AG08395 (cell line): ENCODE results near the gene TMEM200A.

Experiments used
- DNase-seq: peaks from one replicate; pipeline ENCODE4 v3.0.0; 2012; ENCODE audit warnings: mixed read lengths, low spot score

Gene TMEM200A

GRCh38 chr6:130425537-130425936, 59.7 kb downstream of the TMEM200A start:
- peak; percentile 10 for DNase-seq

GRCh38 chr6:130426066-130426721, 60.4 kb downstream of the TMEM200A start:
- peak; percentile 13 for DNase-seq

- DNase-seq, result no peak
Observed at GRCh38 chr6:130431346-130431852, 65.6 kb downstream of the TMEM200A start.

- DNase-seq, result no peak
Observed at GRCh38 chr6:130432838-130433237, 67.0 kb downstream of the TMEM200A start.

- no peak for DNase-seq
Observed at GRCh38 chr6:130434174-130434873, 68.5 kb downstream of the TMEM200A start.

- DNase-seq, result no peak
Observed at GRCh38 chr6:130435181-130435580, 69.4 kb downstream of the TMEM200A start.

- no peak for DNase-seq
Observed at GRCh38 chr6:130437961-130438360, 72.1 kb downstream of the TMEM200A start.

- no peak for DNase-seq
Observed at GRCh38 chr6:130447374-130447773, 81.6 kb downstream of the TMEM200A start.

GRCh38 chr6:130452336-130452735, 86.5 kb downstream of the TMEM200A start:
- DNase-seq, result no peak

- no peak for DNase-seq
Observed at GRCh38 chr6:130453230-130453629, 87.4 kb downstream of the TMEM200A start.

- DNase-seq, result peak; percentile 53
Observed at GRCh38 chr6:130457605-130458004, 91.8 kb downstream of the TMEM200A start.

GRCh38 chr6:130459316-130459715, 93.5 kb downstream of the TMEM200A start:
- DNase-seq, result no peak

GRCh38 chr6:130460934-130461333, 95.1 kb downstream of the TMEM200A start:
- DNase-seq, result no peak

GRCh38 chr6:130466052-130466747, 100.4 kb downstream of the TMEM200A start:
- DNase-seq, result no peak

- DNase-seq, result no peak
Observed at GRCh38 chr6:130466748-130467061, 100.9 kb downstream of the TMEM200A start.

GRCh38 chr6:130467146-130468050, 101.6 kb downstream of the TMEM200A start:
- no peak for DNase-seq

- DNase-seq, result no peak
Observed at GRCh38 chr6:130470766-130471165, 104.9 kb downstream of the TMEM200A start.

- peak; percentile 79 for DNase-seq
Observed at GRCh38 chr6:130473886-130474285, 108.1 kb downstream of the TMEM200A start.

- no peak for DNase-seq
Observed at GRCh38 chr6:130482645-130483390, 117.0 kb downstream of the TMEM200A start.

GRCh38 chr6:130485870-130486269, 120.1 kb downstream of the TMEM200A start:
- DNase-seq, result no peak

GRCh38 chr6:130486417-130486816, 120.6 kb downstream of the TMEM200A start:
- DNase-seq, result no peak
